ENCODE results near the gene MRAP. TPM values are rescaled to one million over a fixed set of nuclear protein-coding genes. Genes with fewer than 3 reads are reported as not detected.

Gene MRAP
- total RNA-seq, 1 experiment from 2014 or later = not detected

GRCh38 chr21:32325706-32326105 is 27.1 kb downstream of the MRAP start:
- Mint-ChIP-seq H3K9me3 (ENCODE audit: low read depth, unreplicated experiment) (no peaks in the 10 kb centered on the region), H3K36me3 (ENCODE audit: insufficient read depth, unreplicated experiment) (peaks cover 24% of the 10 kb centered on the region), H3K27ac (ENCODE audit: unreplicated experiment) (no peak overlapping the region), H3K4me3 (ENCODE audit: low read depth, unreplicated experiment) (no peak overlapping the region), H3K27me3 (ENCODE audit: unreplicated experiment) (no peaks in the 10 kb centered on the region), H3K4me1 (ENCODE audit: low read depth, unreplicated experiment) (peaks cover 13% of the 10 kb centered on the region)
- TF ChIP-seq CTCF (IDR thresholded peaks at IDR 0.05; ENCODE audit: unreplicated experiment) = no peak
- CTCF ChIA-PET = no interaction called here
- DNase-seq = no peak
- intact Hi-C loops (cut with micrococcal nuclease; ENCODE audit: unreplicated experiment) = no loop called here
- BruUV-seq (replicated peaks) = no TSS peak

DNA sequence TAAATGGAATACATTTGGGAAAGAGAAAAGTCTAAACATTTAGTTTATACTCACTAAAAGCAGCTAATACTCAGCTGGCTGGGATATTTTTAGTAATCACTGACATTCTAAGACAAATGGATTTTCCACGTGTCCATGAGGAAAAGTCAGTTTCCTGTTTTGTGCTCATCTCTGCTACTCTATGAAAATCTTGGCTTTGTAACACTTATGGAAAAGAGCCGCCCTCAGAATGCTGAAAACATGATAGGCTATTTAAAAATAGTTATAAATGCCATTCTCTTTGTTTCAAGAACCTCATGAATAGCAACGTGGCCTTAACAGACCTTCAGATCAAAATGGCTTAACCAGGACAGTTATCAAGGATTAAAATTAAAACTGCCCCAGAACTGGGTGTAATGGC is 29.9 kb downstream of the MRAP start:
- Mint-ChIP-seq H3K27ac (ENCODE audit: unreplicated experiment) (no peak overlapping the region), H3K36me3 (ENCODE audit: insufficient read depth, unreplicated experiment) (peaks cover 25% of the 10 kb centered on the region), H3K4me3 (ENCODE audit: low read depth, unreplicated experiment) (no peak overlapping the region), H3K27me3 (ENCODE audit: unreplicated experiment) (no peaks in the 10 kb centered on the region), H3K4me1 (ENCODE audit: low read depth, unreplicated experiment) (no peaks in the 10 kb centered on the region), H3K9me3 (ENCODE audit: low read depth, unreplicated experiment) (no peaks in the 10 kb centered on the region)
- intact Hi-C loops (cut with micrococcal nuclease; ENCODE audit: unreplicated experiment) = no loop called here
- CTCF ChIA-PET = no interaction called here
- no TSS peak for BruUV-seq (replicated peaks)
- no peak for TF ChIP-seq CTCF (IDR thresholded peaks at IDR 0.05; ENCODE audit: unreplicated experiment)
- DNase-seq = no peak

DNA sequence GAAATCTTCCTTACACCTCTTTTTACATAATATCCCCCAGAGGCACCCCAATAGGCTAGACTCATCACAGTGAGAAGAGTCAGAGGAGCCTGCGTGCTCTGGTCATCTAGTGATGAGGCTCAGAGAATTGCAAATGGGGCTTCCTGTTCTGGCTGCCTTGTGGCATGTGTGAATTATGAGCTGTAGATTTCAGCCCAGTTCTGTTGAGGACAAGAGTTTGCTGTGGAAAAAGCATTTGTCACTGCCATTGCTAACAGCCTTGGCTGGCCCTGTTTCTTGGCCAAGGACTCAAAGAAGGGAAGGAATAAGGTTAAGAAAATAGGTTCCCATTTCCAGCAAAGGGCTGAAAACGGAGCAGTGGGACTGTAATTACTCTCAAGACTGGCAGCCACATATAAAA is 30.7 kb downstream of the MRAP start:
- Mint-ChIP-seq H3K27me3 (ENCODE audit: unreplicated experiment) (no peaks in the 10 kb centered on the region), H3K27ac (ENCODE audit: unreplicated experiment) (no peak overlapping the region), H3K9me3 (ENCODE audit: low read depth, unreplicated experiment) (no peaks in the 10 kb centered on the region), H3K4me1 (ENCODE audit: low read depth, unreplicated experiment) (no peaks in the 10 kb centered on the region), H3K4me3 (ENCODE audit: low read depth, unreplicated experiment) (no peak overlapping the region), H3K36me3 (ENCODE audit: insufficient read depth, unreplicated experiment) (peaks cover 25% of the 10 kb centered on the region)
- no peak for DNase-seq
- TF ChIP-seq CTCF (IDR thresholded peaks at IDR 0.05; ENCODE audit: unreplicated experiment) = no peak
- intact Hi-C loops (cut with micrococcal nuclease; ENCODE audit: unreplicated experiment) = no loop called here
- no TSS peak for BruUV-seq (replicated peaks)
- CTCF ChIA-PET = no interaction called here

DNA sequence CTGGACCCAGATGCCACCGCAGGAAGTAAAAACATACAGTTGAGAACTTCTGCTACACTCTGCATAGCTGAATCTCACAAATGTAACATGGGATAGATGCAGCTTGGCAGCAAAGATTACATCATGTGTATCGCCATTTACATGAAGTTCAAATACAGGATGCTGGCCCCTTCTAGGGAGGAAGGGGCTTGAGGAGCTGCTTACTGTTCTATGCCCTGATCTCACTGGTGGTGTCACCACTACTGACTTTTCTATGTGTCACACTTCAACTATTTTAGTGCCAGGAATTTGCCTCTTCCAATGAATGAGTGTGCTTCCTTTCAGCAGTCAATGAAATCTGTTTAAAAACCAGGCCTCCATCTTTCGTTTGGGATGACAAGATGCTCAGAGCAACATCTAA is 31.1 kb downstream of the MRAP start:
- TF ChIP-seq CTCF (IDR thresholded peaks at IDR 0.05; ENCODE audit: unreplicated experiment) = no peak
- no TSS peak for BruUV-seq (replicated peaks)
- Mint-ChIP-seq H3K36me3 (ENCODE audit: insufficient read depth, unreplicated experiment) (peaks cover 25% of the 10 kb centered on the region), H3K27me3 (ENCODE audit: unreplicated experiment) (no peaks in the 10 kb centered on the region), H3K27ac (ENCODE audit: unreplicated experiment) (no peak overlapping the region), H3K4me1 (ENCODE audit: low read depth, unreplicated experiment) (no peaks in the 10 kb centered on the region), H3K9me3 (ENCODE audit: low read depth, unreplicated experiment) (no peaks in the 10 kb centered on the region), H3K4me3 (ENCODE audit: low read depth, unreplicated experiment) (no peak overlapping the region)
- intact Hi-C loops (cut with micrococcal nuclease; ENCODE audit: unreplicated experiment) = no loop called here
- DNase-seq = no peak
- CTCF ChIA-PET = no interaction called here
